ENCODE results near the gene FILIP1L. TPM values are rescaled to one million over a fixed set of nuclear protein-coding genes. Genes with fewer than 3 reads are reported as not detected.

FILIP1L gene
- total and polyA plus RNA-seq, 2 of the 13 experiments (the other 11 are each of a cell fraction or from before 2014, with no cell fraction given) = 8.1 to 187 TPM

DNA sequence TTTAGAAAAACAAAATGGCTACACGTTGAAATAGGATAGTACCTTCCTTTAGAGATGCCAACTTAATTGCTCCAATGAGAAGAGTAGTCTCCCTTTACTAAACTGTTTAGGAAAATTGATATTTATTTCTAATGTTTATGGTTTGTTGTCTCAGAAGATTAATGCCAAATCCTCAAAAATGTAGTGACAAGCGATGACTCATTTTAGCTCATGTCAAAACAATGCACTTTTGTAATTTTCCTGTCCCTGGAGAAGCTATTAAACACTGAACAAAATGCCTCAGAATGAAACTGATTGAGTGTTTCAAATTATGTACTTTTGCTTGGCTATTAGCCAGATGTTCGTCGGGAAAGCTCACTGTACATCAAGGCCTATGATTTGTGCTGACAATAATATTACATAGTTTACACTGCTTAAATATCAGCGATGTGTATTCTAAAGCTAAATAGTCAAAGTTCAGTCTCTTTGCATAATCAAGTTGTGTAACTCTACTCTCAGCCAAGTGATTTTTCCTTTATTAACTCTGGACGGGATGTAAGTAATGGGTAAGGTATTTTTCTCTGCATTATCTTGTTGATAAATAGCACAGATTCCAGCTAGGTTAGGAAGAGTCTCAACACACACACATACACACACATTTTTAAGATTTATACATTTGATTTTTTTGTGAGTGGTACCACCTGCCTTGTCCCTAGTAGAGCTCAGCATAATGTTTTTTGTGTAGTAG lies 212.9 kb downstream of the FILIP1L start (continued):
- TF ChIP-seq, protein P1, sequence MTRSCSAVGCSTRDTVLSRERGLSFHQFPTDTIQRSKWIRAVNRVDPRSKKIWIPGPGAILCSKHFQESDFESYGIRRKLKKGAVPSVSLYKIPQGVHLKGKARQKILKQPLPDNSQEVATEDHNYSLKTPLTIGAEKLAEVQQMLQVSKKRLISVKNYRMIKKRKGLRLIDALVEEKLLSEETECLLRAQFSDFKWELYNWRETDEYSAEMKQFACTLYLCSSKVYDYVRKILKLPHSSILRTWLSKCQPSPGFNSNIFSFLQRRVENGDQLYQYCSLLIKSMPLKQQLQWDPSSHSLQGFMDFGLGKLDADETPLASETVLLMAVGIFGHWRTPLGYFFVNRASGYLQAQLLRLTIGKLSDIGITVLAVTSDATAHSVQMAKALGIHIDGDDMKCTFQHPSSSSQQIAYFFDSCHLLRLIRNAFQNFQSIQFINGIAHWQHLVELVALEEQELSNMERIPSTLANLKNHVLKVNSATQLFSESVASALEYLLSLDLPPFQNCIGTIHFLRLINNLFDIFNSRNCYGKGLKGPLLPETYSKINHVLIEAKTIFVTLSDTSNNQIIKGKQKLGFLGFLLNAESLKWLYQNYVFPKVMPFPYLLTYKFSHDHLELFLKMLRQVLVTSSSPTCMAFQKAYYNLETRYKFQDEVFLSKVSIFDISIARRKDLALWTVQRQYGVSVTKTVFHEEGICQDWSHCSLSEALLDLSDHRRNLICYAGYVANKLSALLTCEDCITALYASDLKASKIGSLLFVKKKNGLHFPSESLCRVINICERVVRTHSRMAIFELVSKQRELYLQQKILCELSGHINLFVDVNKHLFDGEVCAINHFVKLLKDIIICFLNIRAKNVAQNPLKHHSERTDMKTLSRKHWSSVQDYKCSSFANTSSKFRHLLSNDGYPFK (CRISPR knock-in tag; IDR thresholded peaks at IDR 0.05; ENCODE audit: borderline replicate concordance) = no peak
- TF ChIP-seq ZBTB21 (CRISPR knock-in tag; IDR thresholded peaks at IDR 0.05) (no peak), NRL (CRISPR knock-in tag; IDR thresholded peaks at IDR 0.05; ENCODE audit: borderline replicate concordance) (no peak), ZNF644 (CRISPR knock-in tag; IDR thresholded peaks at IDR 0.05; ENCODE audit: low read depth) (peak; percentile 51; the same call in 1 of the 2 replicates), ZHX2 (IDR thresholded peaks at IDR 0.05; ENCODE audit: low read depth) (no peak), ZHX2 (CRISPR knock-in tag; IDR thresholded peaks at IDR 0.05; ENCODE audit: borderline replicate concordance) (no peak; the same call in 1 of the 2 replicates), HNF1A (IDR thresholded peaks at IDR 0.05; ENCODE audit: low read depth) (peak; percentile 47; the same call in 1 of the 2 replicates), HNF1A (CRISPR knock-in tag; IDR thresholded peaks at IDR 0.05; ENCODE audit: borderline replicate concordance) (peak; percentile 53; the same call in 1 of the 2 replicates), RARG (CRISPR knock-in tag; IDR thresholded peaks at IDR 0.05; ENCODE audit: low read depth) (no peak), ZNF260 (CRISPR knock-in tag; IDR thresholded peaks at IDR 0.05; ENCODE audit: borderline replicate concordance, low read depth) (no peak), NR2F6 (IDR thresholded peaks at IDR 0.05) (no peak; the same call in 1 of the 2 replicates), NR2F6 (CRISPR knock-in tag; IDR thresholded peaks at IDR 0.05) (peak; percentile 69), HNF4G (IDR thresholded peaks at IDR 0.05; ENCODE audit: borderline replicate concordance, low read depth, low read length) (0 out of 2 replicates have a peak, but pooled peaks have one; percentile 67), HNF4G (CRISPR knock-in tag; IDR thresholded peaks at IDR 0.05; ENCODE audit: borderline replicate concordance, low read depth) (no peak)
- TF ChIP-seq, protein P2, sequence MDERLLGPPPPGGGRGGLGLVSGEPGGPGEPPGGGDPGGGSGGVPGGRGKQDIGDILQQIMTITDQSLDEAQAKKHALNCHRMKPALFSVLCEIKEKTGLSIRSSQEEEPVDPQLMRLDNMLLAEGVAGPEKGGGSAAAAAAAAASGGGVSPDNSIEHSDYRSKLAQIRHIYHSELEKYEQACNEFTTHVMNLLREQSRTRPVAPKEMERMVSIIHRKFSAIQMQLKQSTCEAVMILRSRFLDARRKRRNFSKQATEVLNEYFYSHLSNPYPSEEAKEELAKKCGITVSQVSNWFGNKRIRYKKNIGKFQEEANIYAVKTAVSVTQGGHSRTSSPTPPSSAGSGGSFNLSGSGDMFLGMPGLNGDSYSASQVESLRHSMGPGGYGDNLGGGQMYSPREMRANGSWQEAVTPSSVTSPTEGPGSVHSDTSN (CRISPR knock-in tag; IDR thresholded peaks at IDR 0.05) = no peak

Data from HepG2 (cell line).